ENCODE results near the gene MISP. TPM values are rescaled to one million over a fixed set of nuclear protein-coding genes. Genes with fewer than 3 reads are reported as not detected.

The MISP gene
- total RNA-seq, 1 experiment from 2014 or later = 0.70 TPM

DNA sequence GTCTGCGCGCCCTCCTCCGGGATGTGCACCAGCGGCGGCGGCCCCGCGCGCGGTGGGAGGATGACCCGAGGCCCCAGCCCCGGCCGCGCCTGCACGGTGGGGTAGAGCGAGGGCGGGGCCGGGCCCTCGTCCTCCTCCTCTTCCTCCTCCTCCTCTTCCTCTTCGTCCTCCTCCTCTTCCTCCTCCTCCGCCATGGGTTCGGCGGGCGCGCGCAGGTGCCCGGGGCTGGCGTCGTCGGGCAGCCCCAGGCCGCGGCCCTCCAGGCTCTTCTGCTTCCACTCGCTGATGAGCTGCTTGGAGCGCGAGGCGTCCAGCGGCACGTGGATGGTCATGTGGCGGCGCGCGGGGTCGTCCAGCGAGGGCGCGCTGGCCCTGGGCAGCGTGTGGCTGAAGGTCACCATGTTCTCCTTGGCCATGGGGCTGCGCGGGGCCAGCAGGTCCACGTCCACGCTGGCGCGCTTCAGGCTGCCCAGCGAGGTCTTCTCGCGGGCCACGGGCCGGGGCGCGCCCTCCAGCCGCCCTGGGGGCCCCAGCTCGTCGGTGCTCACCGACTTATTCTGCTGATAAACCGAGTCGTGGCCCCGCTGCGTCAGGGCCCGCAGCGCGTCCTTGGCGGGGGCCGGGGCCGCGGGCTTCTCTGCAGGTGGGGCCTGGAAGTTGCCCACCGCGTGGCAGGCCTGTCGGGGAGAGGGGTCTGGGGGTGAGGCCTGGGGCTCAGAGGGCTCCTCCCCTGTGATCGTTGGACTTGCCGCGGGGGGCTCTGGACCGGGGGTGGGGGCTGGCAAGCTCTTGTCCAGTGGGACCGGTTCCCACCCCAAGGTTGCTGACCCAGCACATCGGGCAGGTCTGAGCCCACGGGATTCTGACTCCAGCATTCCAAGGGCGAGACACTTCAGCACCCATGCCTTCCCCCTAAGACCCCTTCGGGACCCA is 62.6 kb downstream of the MISP start:
- peak; percentile 6 for ATAC-seq
- H3K9me3 Mint-ChIP-seq = peaks cover 5% of the 10 kb centered on the region
- H3K27me3 Mint-ChIP-seq (ENCODE audit: low read depth) = no peaks in the 10 kb centered on the region
- H3K4me1 Mint-ChIP-seq = no peaks in the 10 kb centered on the region
- DNase-seq (ENCODE audit: low spot score) = no peak
- H3K36me3 Mint-ChIP-seq = peaks cover 32% of the 10 kb centered on the region
- H3K27ac Mint-ChIP-seq = no peak overlapping the region
- no peak overlapping the region for H3K4me3 Mint-ChIP-seq
- ChIA-PET CTCF (no interaction called here), POLR2A (interaction anchor here (0.8 to 1.5 kb wide), 3 partner anchors 9 to 14 kb away, joined by 4 read pairs; no protein-coding TSS in a partner anchor)
- TF ChIP-seq ZBTB21 (CRISPR knock-in tag; IDR thresholded peaks at IDR 0.05; ENCODE audit: borderline replicate concordance) = no peak

Small RNA genes lying within 50 kb of the gene (microRNA-seq; reads per million reads assigned to microRNA genes)
- 47.9 reads per million, percentile 52 among the genes with 10 or more reads in this experiment for gene MIR3187 (ENCODE audit: borderline number of aligned reads)
- 21.7 reads per million, percentile 40 among the genes with 10 or more reads in this experiment for gene MIR4745 (ENCODE audit: borderline number of aligned reads)

Other genes with a start within 250 kb of the MISP start
- 14.3 to 18.8 TPM (median 14.9 TPM) in 3 replicates for gene TPGS1, start 243.6 kb upstream of the MISP start, total RNA-seq (2021)
- 124 to 129 TPM (median 126 TPM) in 3 replicates for gene CDC34, start 219.4 kb upstream of the MISP start, total RNA-seq (2021)
- gene GZMM, start 207.1 kb upstream of the MISP start, total RNA-seq (2021) = 0.21 to 0.68 TPM (median 0.60 TPM) in 3 replicates
- 758 to 847 TPM (median 841 TPM) in 3 replicates for gene BSG, start 178.5 kb upstream of the MISP start, total RNA-seq (2021)
- 8.0 to 9.2 TPM (median 8.1 TPM) in 3 replicates for gene HCN2, start 161.2 kb upstream of the MISP start, total RNA-seq (2021)
- gene POLRMT, start 117.6 kb upstream of the MISP start, total RNA-seq (2021) = 113 to 139 TPM (median 116 TPM) in 3 replicates
- gene FGF22, start 111.2 kb upstream of the MISP start, total RNA-seq (2021) = 1.4 to 1.6 TPM (median 1.6 TPM) in 3 replicates
- gene RNF126, start 87.9 kb upstream of the MISP start, total RNA-seq (2021) = 66.7 to 84.4 TPM (median 68.1 TPM) in 3 replicates
- gene FSTL3, start 74.7 kb upstream of the MISP start, total RNA-seq (2021) = 8.7 to 12.2 TPM (median 10.1 TPM) in 3 replicates
- not detected in 3 replicates for gene PRSS57, start 55.7 kb upstream of the MISP start, total RNA-seq (2021)
- 17.7 to 25.6 TPM (median 22.1 TPM) in 3 replicates for gene PALM, start 42.2 kb upstream of the MISP start, total RNA-seq (2021)
- 663 to 692 TPM (median 680 TPM) in 3 replicates for gene PTBP1, start 46.3 kb downstream of the MISP start, total RNA-seq (2021)
- gene PLPPR3, start 70.8 kb downstream of the MISP start, total RNA-seq (2021) = 60.6 to 86.8 TPM (median 83.9 TPM) in 3 replicates
- 1.2 to 3.3 TPM (median 2.5 TPM) in 3 replicates for gene AZU1, start 76.7 kb downstream of the MISP start, total RNA-seq (2021)
- gene PRTN3, start 89.9 kb downstream of the MISP start, total RNA-seq (2021) = 0.53 to 0.82 TPM (median 0.61 TPM) in 3 replicates
- not detected in 3 replicates for gene ELANE, start 101.2 kb downstream of the MISP start, total RNA-seq (2021)
- 1.7 to 2.7 TPM (median 2.5 TPM) in 3 replicates for gene CFD, start 108.6 kb downstream of the MISP start, total RNA-seq (2021)
- gene MED16, start 142.1 kb downstream of the MISP start, total RNA-seq (2021) = 66.9 to 88.8 TPM (median 84.5 TPM) in 3 replicates
- not detected in 3 replicates for gene RNU6-9, start 142.4 kb downstream of the MISP start, total RNA-seq (2021)
- gene R3HDM4, start 162.1 kb downstream of the MISP start, total RNA-seq (2021) = 85.5 to 99.5 TPM (median 88.3 TPM) in 3 replicates
- gene KISS1R, start 166.2 kb downstream of the MISP start, total RNA-seq (2021) = 2.9 to 4.4 TPM (median 3.6 TPM) in 3 replicates
- gene ARID3A, start 174.9 kb downstream of the MISP start, total RNA-seq (2021) = 102 to 116 TPM (median 113 TPM) in 3 replicates
- gene WDR18, start 233.2 kb downstream of the MISP start, total RNA-seq (2021) = 140 to 147 TPM (median 146 TPM) in 3 replicates
- 1.9 to 2.5 TPM (median 2.4 TPM) in 3 replicates for gene GRIN3B, start 249.3 kb downstream of the MISP start, total RNA-seq (2021)